Peyer's patch (tissue), 4 donors: ENCODE measurements around the gene IGF1R. TPM values are rescaled to one million over a fixed set of nuclear protein-coding genes. Genes with fewer than 3 reads are reported as not detected.

Source experiments
- DNase-seq, 3 donors: peaks; one replicate each; pipeline ENCODE4 v3.0.0-alpha.2; 2017 to 2019
- H3K27ac ChIP-seq, 4 donors: fragments of 200-600 bp; sonication (generic); one replicate each; pipeline ENCODE4 v1.5.1; 2016 to 2019
- H3K27me3 ChIP-seq, 2 donors: fragments of 200-600 bp; sonication (generic); one replicate each; pipeline ENCODE4 v1.5.1; 2019
- H3K36me3 ChIP-seq, 3 donors: fragments of 200-600 bp; sonication (generic); one replicate each; pipeline ENCODE4 v1.5.1; 2016 to 2019
- H3K4me1 ChIP-seq, 4 donors: fragments of 200-600 bp; sonication (generic); one replicate each; pipeline ENCODE4 v1.5.1; 2016 to 2019
- H3K4me3 ChIP-seq, 4 donors: fragments of 200-600 bp; sonication (generic); 1 replicate in 3 of 4; 2 replicates in 1 of 4; pipeline ENCODE4 v1.5.1; 2016 to 2019; ENCODE audit warnings: mild to moderate bottlenecking in 1 of 4
- H3K9me3 ChIP-seq, 4 donors: fragments of 200-600 bp; sonication (generic); one replicate each; pipeline ENCODE4 v1.5.1; 2016 to 2019; ENCODE audit warnings: mild to moderate bottlenecking in 1 of 4
- CTCF ChIP-seq, 6 experiments: fragments of 450-650 bp in 4 of 6; fragments of 200-600 bp in 2 of 6; sonication (generic) in 1 of 6; IDR thresholded peaks; one replicate each; pipeline ENCODE4 v1.5.1; 2017 to 2019; ENCODE audit warnings: antibody characterized with exemption in 6 of 6, mild to moderate bottlenecking in 3 of 6, moderate library complexity in 1 of 6
- POLR2A ChIP-seq, 2 donors: fragments of 450-650 bp; IDR thresholded peaks; one replicate each; pipeline ENCODE4 v1.5.1; 2017; ENCODE audit warnings: antibody characterized with exemption in 2 of 2, mild to moderate bottlenecking in 2 of 2, moderate library complexity in 2 of 2
- total RNA-seq, 4 donors: library from RNA; depleted of rRNA; stranded (reverse); fragments of >200 nt; gene quantifications; one replicate each; pipeline ENCODE4 v1.1.0, GENCODE V29; 2016

The IGF1R gene
- total RNA-seq, 4 donors from 2014 or later = 29.6 to 176 (median 88.1) TPM

- TF ChIP-seq CTCF (IDR thresholded peaks at IDR 0.05) = no peak
- TF ChIP-seq POLR2A (IDR thresholded peaks at IDR 0.05) = no peak
- Histone ChIP-seq H3K4me3 (no peak overlapping the region), H3K9me3 (no peaks in the 10 kb centered on the region), H3K27me3 (no peaks in the 10 kb centered on the region), H3K4me1 (no peaks in the 10 kb centered on the region), H3K27ac (no peak overlapping the region), H3K36me3 (no peaks in the 10 kb centered on the region)
- DNase-seq = no peak
These were observed 337.9 kb downstream of the IGF1R start for GRCh38 chr15:98986281-98986680.

GRCh38 chr15:98994892-98995291 is 346.6 kb downstream of the IGF1R start:
- Histone ChIP-seq H3K36me3 (no peaks in the 10 kb centered on the region), H3K27ac (no peak overlapping the region), H3K27me3 (no peaks in the 10 kb centered on the region), H3K4me1 (no peaks in the 10 kb centered on the region), H3K9me3 (no peaks in the 10 kb centered on the region), H3K4me3 (no peak overlapping the region)
- no peak for TF ChIP-seq CTCF (IDR thresholded peaks at IDR 0.05)
- TF ChIP-seq POLR2A (IDR thresholded peaks at IDR 0.05) = no peak
- no peak for DNase-seq

GRCh38 chr15:98996169-98996568 is 347.8 kb downstream of the IGF1R start:
- Histone ChIP-seq H3K36me3 (no peaks in the 10 kb centered on the region), H3K4me3 (no peak overlapping the region), H3K27ac (no peak overlapping the region), H3K27me3 (no peaks in the 10 kb centered on the region), H3K4me1 (no peaks in the 10 kb centered on the region), H3K9me3 (no peaks in the 10 kb centered on the region)
- no peak for DNase-seq
- TF ChIP-seq POLR2A (IDR thresholded peaks at IDR 0.05) (no peak), CTCF (IDR thresholded peaks at IDR 0.05) (no peak)

- no peaks in the 10 kb centered on the region for H3K36me3 ChIP-seq
- H3K27ac ChIP-seq = no peak overlapping the region
- DNase-seq = no peak
- H3K4me1 ChIP-seq = no peaks in the 10 kb centered on the region
- no peak for TF ChIP-seq CTCF (IDR thresholded peaks at IDR 0.05)
- no peak for TF ChIP-seq POLR2A (IDR thresholded peaks at IDR 0.05)
- H3K27me3 ChIP-seq = no peaks in the 10 kb centered on the region
- H3K9me3 ChIP-seq = no peaks in the 10 kb centered on the region
- H3K4me3 ChIP-seq = no peak overlapping the region
These were observed 348.3 kb downstream of the IGF1R start for GRCh38 chr15:98996624-98997023.

GRCh38 chr15:98997312-98997711 is 349.0 kb downstream of the IGF1R start:
- no peak for DNase-seq
- no peaks in the 10 kb centered on the region for H3K9me3 ChIP-seq
- H3K36me3 ChIP-seq = no peaks in the 10 kb centered on the region
- TF ChIP-seq CTCF (IDR thresholded peaks at IDR 0.05) (no peak), POLR2A (IDR thresholded peaks at IDR 0.05) (no peak)
- H3K4me1 ChIP-seq = no peaks in the 10 kb centered on the region
- H3K4me3 ChIP-seq = no peak overlapping the region
- H3K27me3 ChIP-seq = no peaks in the 10 kb centered on the region
- H3K27ac ChIP-seq = no peak overlapping the region

GRCh38 chr15:98997755-98998154 is 349.4 kb downstream of the IGF1R start:
- H3K9me3 ChIP-seq = no peaks in the 10 kb centered on the region
- TF ChIP-seq POLR2A (IDR thresholded peaks at IDR 0.05) (no peak), CTCF (IDR thresholded peaks at IDR 0.05) (no peak)
- no peak overlapping the region for H3K4me3 ChIP-seq
- H3K36me3 ChIP-seq = no peaks in the 10 kb centered on the region
- no peak for DNase-seq
- no peak overlapping the region for H3K27ac ChIP-seq
- no peaks in the 10 kb centered on the region for H3K4me1 ChIP-seq
- no peaks in the 10 kb centered on the region for H3K27me3 ChIP-seq
